Measurements from ENCODE around the gene PPP2R2D. TPM values are rescaled to one million over a fixed set of nuclear protein-coding genes. Genes with fewer than 3 reads are reported as not detected.

Gene PPP2R2D
- 24.3 and 25.1 TPM in 2 replicates for polyA plus RNA-seq (2012; rRNA removed)
- polyA plus RNA-seq (2012; cell fraction: cytosol; rRNA removed): 20.7 and 25.7 TPM in 2 replicates
- 39.2 and 43.0 TPM in 2 replicates for polyA plus RNA-seq (2012; cell fraction: nucleus; rRNA removed)

DNA sequence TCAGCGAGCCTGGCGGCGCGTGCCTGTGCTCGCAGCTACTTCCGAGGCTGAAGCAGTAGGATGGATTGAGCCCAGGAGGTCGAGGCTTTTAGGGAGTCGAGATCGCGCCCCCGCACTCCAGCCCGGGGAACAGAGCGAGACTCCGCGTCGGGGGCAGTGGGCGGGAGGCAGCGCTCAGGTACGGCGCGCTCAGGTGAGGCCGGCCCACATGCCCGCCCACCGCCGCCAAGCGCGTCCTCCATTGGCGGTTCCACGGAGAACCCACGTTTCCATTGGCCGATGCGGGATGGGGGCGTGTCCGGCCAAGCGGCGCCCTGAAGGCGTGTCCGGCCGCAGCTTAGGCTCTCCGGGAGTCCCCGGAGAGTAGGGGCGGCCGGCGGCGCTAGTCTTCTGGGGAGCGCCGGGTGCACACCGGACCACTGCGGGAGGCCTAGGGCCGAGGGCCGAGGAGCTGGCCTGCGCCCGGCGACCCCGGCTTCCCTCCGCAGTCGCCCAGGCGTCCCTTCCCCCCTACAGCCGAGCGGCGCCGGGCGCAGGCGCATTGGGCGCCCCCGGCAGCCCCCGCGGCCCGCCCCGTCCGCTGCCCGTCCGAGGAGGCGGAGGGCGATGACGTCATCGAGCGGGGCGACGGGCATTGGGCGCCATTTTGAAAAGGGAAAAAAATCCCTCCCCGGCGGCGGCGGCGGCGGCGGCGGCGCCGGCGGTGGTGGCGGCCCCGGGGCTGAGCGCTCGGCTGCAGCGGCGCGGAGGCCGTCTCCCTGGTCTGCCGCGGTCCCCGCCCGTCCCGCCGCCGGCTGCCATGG lies at the start of gene PPP2R2D:
Gene PPP2R2D, plus strand, starts transcription at position 659 of the 803 bp plus-strand sequence. Its CDS starts 141 bp downstream, at position 800.
- Histone ChIP-seq H3K9ac (peak within 1 kb of the TSS; percentile 73), H3K4me1 (ENCODE audit: control insufficient read depth in 1 of 2, insufficient read depth in 2 of 2, low read depth in 1 of 2, low read length in 1 of 2) (peaks cover 18 to 20% of the 10 kb centered on the region in 2 experiments; a peak in 3 of 4 replicates), H2AFZ (ENCODE audit: low read depth) (peak within 1 kb of the TSS; percentile 99), H3K4me3 (ENCODE audit: low read depth in 2 of 2, low read length in 1 of 2) (peak within 1 kb of the TSS; percentile 83 to 93), H3F3A (replicated peaks; ENCODE audit: insufficient read depth) (no peaks in the 10 kb centered on the region), H3K4me2 (peak within 1 kb of the TSS; percentile 97), H3K9me2 (no peaks in the 10 kb centered on the region), H3K36me3 (replicated peaks in 1 of 2; ENCODE audit: control insufficient read depth in 1 of 2, insufficient read depth in 2 of 2, low read length in 1 of 2) (peaks cover 0 to 2% of the 10 kb centered on the region in 2 experiments), H3K27me3 (ENCODE audit: insufficient read depth) (peaks cover 18% of the 10 kb centered on the region; the same call in 1 of the 2 replicates), H4K20me1 (ENCODE audit: insufficient read depth) (peaks cover 38% of the 10 kb centered on the region), H3K9me3 (no peaks in the 10 kb centered on the region), H3K79me2 (ENCODE audit: insufficient read depth) (peaks cover 43% of the 10 kb centered on the region), H3K27ac (ENCODE audit: low read depth in 2 of 2, low read length in 1 of 2) (peak within 1 kb of the TSS; percentile 54 to 88)
- POLR2A ChIA-PET: interaction anchor here (1.0 to 1.7 kb wide), 3 partner anchors 62 to 74 kb away, joined by 3 to 11 read pairs (median 3); no protein-coding TSS in a partner anchor
- 0% methylated on average over 9 of the region's 107 CpGs for WGBS (ENCODE audit: low lambda C conversion rate)
- peak; percentile 99 for DNase-seq
- CTCF ChIA-PET: interaction anchor here (0.7 to 3.1 kb wide), 10 partner anchors 9 to 242 kb away, joined by 3 to 22 read pairs (median 4); no protein-coding TSS in a partner anchor
- TF ChIP-seq TAF1 (IDR thresholded peaks at IDR 0.05; ENCODE audit: borderline replicate concordance, low read depth, low read length) (peak; percentile 29; the same call in 1 of the 2 replicates), MXI1 (IDR thresholded peaks at IDR 0.05; ENCODE audit: low read depth, low read length) (peak; percentile 61; the same call in 1 of the 2 replicates), RFX5 (IDR thresholded peaks at IDR 0.05; ENCODE audit: low read length) (no peak), TCF12 (IDR thresholded peaks at IDR 0.05) (no peak), RXRA (IDR thresholded peaks at IDR 0.05; ENCODE audit: borderline replicate concordance, low read depth) (no peak), EZH2phosphoT487 (IDR thresholded peaks at IDR 0.05; ENCODE audit: borderline replicate concordance, low read depth) (no peak), RAD21 (IDR thresholded peaks at IDR 0.05; ENCODE audit: low read length) (no peak), EP300 (IDR thresholded peaks at IDR 0.05; ENCODE audit: borderline replicate concordance in 1 of 2, low read depth in 1 of 2, low read length in 1 of 2) (no peak), NRF1 (IDR thresholded peaks at IDR 0.05; ENCODE audit: low read depth, low read length) (peak; percentile 83), JUND (IDR thresholded peaks at IDR 0.05) (no peak), GABPA (IDR thresholded peaks at IDR 0.05; ENCODE audit: low read depth) (no peak), GATA2 (CRISPR knock-in tag; IDR thresholded peaks at IDR 0.05) (no peak), SMC3 (IDR thresholded peaks at IDR 0.05; ENCODE audit: low read depth, low read length) (no peak)
- TF ChIP-seq, protein P1, sequence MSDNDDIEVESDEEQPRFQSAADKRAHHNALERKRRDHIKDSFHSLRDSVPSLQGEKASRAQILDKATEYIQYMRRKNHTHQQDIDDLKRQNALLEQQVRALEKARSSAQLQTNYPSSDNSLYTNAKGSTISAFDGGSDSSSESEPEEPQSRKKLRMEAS (IDR thresholded peaks at IDR 0.05; ENCODE audit: low read depth): no peak
- TF ChIP-seq, protein P2, sequence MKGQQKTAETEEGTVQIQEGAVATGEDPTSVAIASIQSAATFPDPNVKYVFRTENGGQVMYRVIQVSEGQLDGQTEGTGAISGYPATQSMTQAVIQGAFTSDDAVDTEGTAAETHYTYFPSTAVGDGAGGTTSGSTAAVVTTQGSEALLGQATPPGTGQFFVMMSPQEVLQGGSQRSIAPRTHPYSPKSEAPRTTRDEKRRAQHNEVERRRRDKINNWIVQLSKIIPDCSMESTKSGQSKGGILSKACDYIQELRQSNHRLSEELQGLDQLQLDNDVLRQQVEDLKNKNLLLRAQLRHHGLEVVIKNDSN (IDR thresholded peaks at IDR 0.05; ENCODE audit: borderline replicate concordance, low read depth): no peak
- TF ChIP-seq, protein P3, sequence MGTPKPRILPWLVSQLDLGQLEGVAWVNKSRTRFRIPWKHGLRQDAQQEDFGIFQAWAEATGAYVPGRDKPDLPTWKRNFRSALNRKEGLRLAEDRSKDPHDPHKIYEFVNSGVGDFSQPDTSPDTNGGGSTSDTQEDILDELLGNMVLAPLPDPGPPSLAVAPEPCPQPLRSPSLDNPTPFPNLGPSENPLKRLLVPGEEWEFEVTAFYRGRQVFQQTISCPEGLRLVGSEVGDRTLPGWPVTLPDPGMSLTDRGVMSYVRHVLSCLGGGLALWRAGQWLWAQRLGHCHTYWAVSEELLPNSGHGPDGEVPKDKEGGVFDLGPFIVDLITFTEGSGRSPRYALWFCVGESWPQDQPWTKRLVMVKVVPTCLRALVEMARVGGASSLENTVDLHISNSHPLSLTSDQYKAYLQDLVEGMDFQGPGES (IDR thresholded peaks at IDR 0.05; ENCODE audit: low read depth, low read length): no peak
- TF ChIP-seq, protein P4, sequence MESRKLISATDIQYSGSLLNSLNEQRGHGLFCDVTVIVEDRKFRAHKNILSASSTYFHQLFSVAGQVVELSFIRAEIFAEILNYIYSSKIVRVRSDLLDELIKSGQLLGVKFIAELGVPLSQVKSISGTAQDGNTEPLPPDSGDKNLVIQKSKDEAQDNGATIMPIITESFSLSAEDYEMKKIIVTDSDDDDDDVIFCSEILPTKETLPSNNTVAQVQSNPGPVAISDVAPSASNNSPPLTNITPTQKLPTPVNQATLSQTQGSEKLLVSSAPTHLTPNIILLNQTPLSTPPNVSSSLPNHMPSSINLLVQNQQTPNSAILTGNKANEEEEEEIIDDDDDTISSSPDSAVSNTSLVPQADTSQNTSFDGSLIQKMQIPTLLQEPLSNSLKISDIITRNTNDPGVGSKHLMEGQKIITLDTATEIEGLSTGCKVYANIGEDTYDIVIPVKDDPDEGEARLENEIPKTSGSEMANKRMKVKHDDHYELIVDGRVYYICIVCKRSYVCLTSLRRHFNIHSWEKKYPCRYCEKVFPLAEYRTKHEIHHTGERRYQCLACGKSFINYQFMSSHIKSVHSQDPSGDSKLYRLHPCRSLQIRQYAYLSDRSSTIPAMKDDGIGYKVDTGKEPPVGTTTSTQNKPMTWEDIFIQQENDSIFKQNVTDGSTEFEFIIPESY (IDR thresholded peaks at IDR 0.05; ENCODE audit: borderline replicate concordance, low read depth): no peak
- TF ChIP-seq, protein P5, sequence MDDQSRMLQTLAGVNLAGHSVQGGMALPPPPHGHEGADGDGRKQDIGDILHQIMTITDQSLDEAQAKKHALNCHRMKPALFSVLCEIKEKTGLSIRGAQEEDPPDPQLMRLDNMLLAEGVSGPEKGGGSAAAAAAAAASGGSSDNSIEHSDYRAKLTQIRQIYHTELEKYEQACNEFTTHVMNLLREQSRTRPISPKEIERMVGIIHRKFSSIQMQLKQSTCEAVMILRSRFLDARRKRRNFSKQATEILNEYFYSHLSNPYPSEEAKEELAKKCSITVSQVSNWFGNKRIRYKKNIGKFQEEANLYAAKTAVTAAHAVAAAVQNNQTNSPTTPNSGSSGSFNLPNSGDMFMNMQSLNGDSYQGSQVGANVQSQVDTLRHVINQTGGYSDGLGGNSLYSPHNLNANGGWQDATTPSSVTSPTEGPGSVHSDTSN (IDR thresholded peaks at IDR 0.05): 0 out of 2 replicates have a peak, but pooled peaks have one; percentile 4
- TF ChIP-seq, protein P6, sequence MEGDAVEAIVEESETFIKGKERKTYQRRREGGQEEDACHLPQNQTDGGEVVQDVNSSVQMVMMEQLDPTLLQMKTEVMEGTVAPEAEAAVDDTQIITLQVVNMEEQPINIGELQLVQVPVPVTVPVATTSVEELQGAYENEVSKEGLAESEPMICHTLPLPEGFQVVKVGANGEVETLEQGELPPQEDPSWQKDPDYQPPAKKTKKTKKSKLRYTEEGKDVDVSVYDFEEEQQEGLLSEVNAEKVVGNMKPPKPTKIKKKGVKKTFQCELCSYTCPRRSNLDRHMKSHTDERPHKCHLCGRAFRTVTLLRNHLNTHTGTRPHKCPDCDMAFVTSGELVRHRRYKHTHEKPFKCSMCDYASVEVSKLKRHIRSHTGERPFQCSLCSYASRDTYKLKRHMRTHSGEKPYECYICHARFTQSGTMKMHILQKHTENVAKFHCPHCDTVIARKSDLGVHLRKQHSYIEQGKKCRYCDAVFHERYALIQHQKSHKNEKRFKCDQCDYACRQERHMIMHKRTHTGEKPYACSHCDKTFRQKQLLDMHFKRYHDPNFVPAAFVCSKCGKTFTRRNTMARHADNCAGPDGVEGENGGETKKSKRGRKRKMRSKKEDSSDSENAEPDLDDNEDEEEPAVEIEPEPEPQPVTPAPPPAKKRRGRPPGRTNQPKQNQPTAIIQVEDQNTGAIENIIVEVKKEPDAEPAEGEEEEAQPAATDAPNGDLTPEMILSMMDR (IDR thresholded peaks at IDR 0.05): no peak
- TF ChIP-seq, protein P7, sequence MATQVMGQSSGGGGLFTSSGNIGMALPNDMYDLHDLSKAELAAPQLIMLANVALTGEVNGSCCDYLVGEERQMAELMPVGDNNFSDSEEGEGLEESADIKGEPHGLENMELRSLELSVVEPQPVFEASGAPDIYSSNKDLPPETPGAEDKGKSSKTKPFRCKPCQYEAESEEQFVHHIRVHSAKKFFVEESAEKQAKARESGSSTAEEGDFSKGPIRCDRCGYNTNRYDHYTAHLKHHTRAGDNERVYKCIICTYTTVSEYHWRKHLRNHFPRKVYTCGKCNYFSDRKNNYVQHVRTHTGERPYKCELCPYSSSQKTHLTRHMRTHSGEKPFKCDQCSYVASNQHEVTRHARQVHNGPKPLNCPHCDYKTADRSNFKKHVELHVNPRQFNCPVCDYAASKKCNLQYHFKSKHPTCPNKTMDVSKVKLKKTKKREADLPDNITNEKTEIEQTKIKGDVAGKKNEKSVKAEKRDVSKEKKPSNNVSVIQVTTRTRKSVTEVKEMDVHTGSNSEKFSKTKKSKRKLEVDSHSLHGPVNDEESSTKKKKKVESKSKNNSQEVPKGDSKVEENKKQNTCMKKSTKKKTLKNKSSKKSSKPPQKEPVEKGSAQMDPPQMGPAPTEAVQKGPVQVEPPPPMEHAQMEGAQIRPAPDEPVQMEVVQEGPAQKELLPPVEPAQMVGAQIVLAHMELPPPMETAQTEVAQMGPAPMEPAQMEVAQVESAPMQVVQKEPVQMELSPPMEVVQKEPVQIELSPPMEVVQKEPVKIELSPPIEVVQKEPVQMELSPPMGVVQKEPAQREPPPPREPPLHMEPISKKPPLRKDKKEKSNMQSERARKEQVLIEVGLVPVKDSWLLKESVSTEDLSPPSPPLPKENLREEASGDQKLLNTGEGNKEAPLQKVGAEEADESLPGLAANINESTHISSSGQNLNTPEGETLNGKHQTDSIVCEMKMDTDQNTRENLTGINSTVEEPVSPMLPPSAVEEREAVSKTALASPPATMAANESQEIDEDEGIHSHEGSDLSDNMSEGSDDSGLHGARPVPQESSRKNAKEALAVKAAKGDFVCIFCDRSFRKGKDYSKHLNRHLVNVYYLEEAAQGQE (IDR thresholded peaks at IDR 0.05; ENCODE audit: low read depth, low read length): no peak

Data from SK-N-SH (cell line).